Fibroblast of mammary gland (primary cell): ENCODE measurements around the gene HIPK3.
A peak's percentile ranks its signal among the peaks of the same experiment; 100 is the strongest.
"Not testable (repeated sequence)": the region's sequence is repeated elsewhere in the genome, so short reads cannot be mapped to it uniquely, and the experiment has no call there.

Source experiments
- DNase-seq: peaks from one replicate; pipeline ENCODE4 v3.0.0-alpha.2; 2010; ENCODE audit warnings: low read depth
- H3K4me3 ChIP-seq: 2 replicates; pipeline ENCODE4 v1.5.1; 2011; ENCODE audit warnings: low read depth, mild to moderate bottlenecking, low read length, moderate library complexity; ENCODE audit not compliant: control insufficient read depth
- CTCF ChIP-seq: conservative IDR thresholded peaks from 2 replicates; pipeline ENCODE4 v1.5.1; 2011; ENCODE audit warnings: low read depth, low read length, inconsistent platforms; ENCODE audit not compliant: control insufficient read depth, insufficient read depth

The HIPK3 gene

GRCh38 chr11:33257160-33257896 lies at the start of gene HIPK3:
HIPK3 (plus strand) TSS chr11:33257381.
- peak within 1 kb of the TSS; percentile 93 for H3K4me3 ChIP-seq
- DNase-seq, result peak; percentile 64
- no peak for TF ChIP-seq CTCF

DNA sequence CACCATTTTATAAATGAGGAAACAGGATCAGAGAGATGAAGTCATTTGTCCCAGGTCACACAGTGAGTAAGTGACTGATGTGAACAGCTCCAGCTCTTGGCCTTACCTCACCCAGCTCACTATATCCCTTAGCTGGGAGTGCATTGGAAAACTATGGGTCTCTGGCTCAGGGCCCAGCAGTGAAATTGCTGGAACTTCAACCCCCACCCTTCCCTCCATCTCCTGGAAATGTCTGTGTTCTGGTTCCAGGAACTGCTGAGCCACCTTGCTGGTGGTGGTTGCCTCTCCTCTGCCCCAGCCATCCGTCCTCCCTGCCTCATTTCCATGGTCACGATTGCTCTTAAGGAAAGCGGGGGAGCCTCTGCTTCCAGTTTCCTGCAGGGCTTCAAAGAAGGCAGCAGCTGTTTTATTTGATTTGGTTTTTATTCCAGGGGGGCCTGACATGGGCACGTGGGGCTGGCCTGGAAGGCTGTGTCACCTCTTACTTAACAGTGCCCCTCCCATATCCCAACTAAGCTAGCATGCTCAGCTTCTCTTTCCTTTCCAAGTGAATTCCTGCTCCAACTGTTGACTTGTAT lies 49.7 kb upstream of the HIPK3 start:
- DNase-seq, result peak; percentile 20
- no peak for TF ChIP-seq CTCF
- no peak overlapping the region for H3K4me3 ChIP-seq

- no peak overlapping the region for H3K4me3 ChIP-seq
- no peak for DNase-seq
- TF ChIP-seq CTCF, result no peak
These were observed 49.0 kb upstream of the HIPK3 start for GRCh38 chr11:33208150-33208549.

DNA sequence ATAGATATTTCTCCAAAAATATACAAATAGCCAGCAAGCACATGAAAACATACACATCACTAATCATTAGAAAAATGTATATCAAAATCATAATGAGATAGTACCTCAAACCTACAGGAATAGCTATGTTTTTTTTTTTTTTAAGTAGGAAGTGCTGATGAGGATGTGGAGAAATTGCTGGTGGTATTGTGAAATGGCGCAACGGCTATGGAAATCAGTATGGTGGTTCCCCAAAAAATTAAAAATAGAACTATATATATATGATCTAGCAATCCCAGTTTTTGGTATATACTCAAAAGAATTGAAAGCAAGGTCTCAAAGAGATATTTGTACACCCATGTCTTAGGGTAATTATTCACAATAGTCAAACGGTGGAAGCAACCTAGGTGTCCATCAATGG lies 46.0 kb upstream of the HIPK3 start:
- TF ChIP-seq CTCF, result no peak
- no peak for DNase-seq
- no peak overlapping the region for H3K4me3 ChIP-seq

DNA sequence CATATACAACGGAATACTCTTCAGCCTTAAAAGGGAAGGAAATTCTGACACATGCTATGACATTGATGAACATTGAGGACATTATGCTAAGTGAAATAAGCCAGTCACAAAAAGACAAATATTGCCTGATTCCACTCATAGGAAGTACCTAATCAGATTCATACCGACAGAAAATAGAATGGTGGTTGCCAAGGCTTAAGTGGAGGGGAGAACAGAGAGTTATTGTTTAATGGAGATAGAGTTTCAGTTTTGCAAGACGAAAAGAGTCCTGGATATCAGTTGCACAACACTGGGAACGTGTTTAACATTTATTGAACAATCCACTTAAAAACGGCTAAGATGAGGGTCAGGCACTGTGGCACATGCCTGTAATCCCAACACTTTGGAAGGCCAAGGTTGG lies 45.6 kb upstream of the HIPK3 start:
- DNase-seq, result no peak
- H3K4me3 ChIP-seq, result no peak overlapping the region
- no peak for TF ChIP-seq CTCF

GRCh38 chr11:33214187-33214586 lies 43.0 kb upstream of the HIPK3 start:
- TF ChIP-seq CTCF, result no peak
- DNase-seq, result peak; percentile 17
- no peak overlapping the region for H3K4me3 ChIP-seq

GRCh38 chr11:33214767-33215166 lies 42.4 kb upstream of the HIPK3 start:
- no peak overlapping the region for H3K4me3 ChIP-seq

DNA sequence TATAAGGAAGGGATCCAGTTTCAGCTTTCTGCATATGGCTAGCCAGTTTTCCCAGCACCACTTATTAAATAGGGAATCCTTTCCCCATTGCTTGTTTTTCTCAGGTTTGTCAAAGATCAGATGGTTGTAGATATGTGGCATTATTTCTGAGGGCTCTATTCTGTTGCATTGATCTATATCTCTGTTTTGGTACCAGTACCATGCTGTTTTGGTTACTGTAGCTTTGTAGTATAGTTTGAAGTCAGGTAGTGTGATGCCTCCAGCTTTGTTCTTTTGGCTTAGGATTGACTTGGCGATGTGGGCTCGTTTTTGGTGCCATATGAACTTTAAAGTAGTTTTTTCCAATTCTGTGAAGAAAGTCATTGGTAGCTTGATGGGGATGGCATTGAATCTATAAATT lies 40.5 kb upstream of the HIPK3 start:
- DNase-seq, H3K4me3 ChIP-seq: not testable (repeated sequence)

More at GRCh38 chr11:33214767-33215166, 42.4 kb upstream of the HIPK3 start:
- no peak for TF ChIP-seq CTCF
- no peak for DNase-seq
